WTC11 (cell line): Measurements from ENCODE around the gene WWOX. TPM values are rescaled to one million over a fixed set of nuclear protein-coding genes. Genes with fewer than 3 reads are reported as not detected.

Source experiments
- ATAC-seq: fragments of 200-7000 bp; cut with Tn5 transposase; 2 replicates; pipeline ENCODE4 v1.10.0; 2021; ENCODE audit warnings: mild to moderate bottlenecking, moderate library complexity
- CTCF ChIA-PET: fragments of 300-600 bp; sonication (Branson Sonifier 250); formaldehyde crosslinking; loops from one replicate; lab custom pipeline; 2021; ENCODE audit warnings: antibody characterized with exemption; lab: Charles Lee
- POLR2A ChIA-PET: fragments of 350-600 bp; sonication (Branson Sonifier 250); formaldehyde crosslinking; loops from one replicate; lab custom pipeline; 2021; ENCODE audit warnings: antibody characterized with exemption; lab: Charles Lee
- DNase-seq: peaks from one replicate; pipeline ENCODE4 v3.0.0; 2021; ENCODE audit warnings: low spot score
- H3K27ac Mint-ChIP-seq: 2 replicates; pipeline ENCODE4 v1.8.0; 2021; ENCODE audit warnings: mixed read lengths
- H3K27me3 Mint-ChIP-seq: 2 replicates; pipeline ENCODE4 v1.8.0; 2021; ENCODE audit warnings: low read depth, mild to moderate bottlenecking, moderate library complexity, mixed read lengths
- H3K36me3 Mint-ChIP-seq: 2 replicates; pipeline ENCODE4 v1.8.0; 2021; ENCODE audit warnings: mixed read lengths
- H3K4me1 Mint-ChIP-seq: 2 replicates; pipeline ENCODE4 v1.8.0; 2022; ENCODE audit warnings: mixed read lengths
- H3K4me3 Mint-ChIP-seq: 2 replicates; pipeline ENCODE4 v1.8.0; 2021; ENCODE audit warnings: mild to moderate bottlenecking, moderate library complexity, mixed read lengths
- H3K9me3 Mint-ChIP-seq: 2 replicates; pipeline ENCODE4 v1.8.0; 2021; ENCODE audit warnings: mixed read lengths
- ATF2 ChIP-seq: sonication (generic); formaldehyde crosslinking; IDR thresholded peaks from 2 replicates; pipeline ENCODE4 v1.8.1; 2022; ENCODE audit warnings: low read depth, missing genetic modification reagents, borderline replicate concordance
- CREM ChIP-seq: sonication (generic); formaldehyde crosslinking; IDR thresholded peaks from 2 replicates; pipeline ENCODE4 v1.8.1; 2022; ENCODE audit warnings: mild to moderate bottlenecking, missing genetic modification reagents, moderate library complexity
- ELF4 ChIP-seq: sonication (generic); formaldehyde crosslinking; IDR thresholded peaks from 2 replicates; pipeline ENCODE4 v1.8.1; 2022; ENCODE audit warnings: low read depth, mild to moderate bottlenecking, moderate library complexity, missing genetic modification reagents
- FOXP4 ChIP-seq: sonication (generic); formaldehyde crosslinking; IDR thresholded peaks from 2 replicates; pipeline ENCODE4 v1.8.0; 2022; ENCODE audit warnings: mild to moderate bottlenecking, missing genetic modification reagents
- IRF1 ChIP-seq: sonication (generic); formaldehyde crosslinking; IDR thresholded peaks from 2 replicates; pipeline ENCODE4 v1.8.0; 2023; ENCODE audit warnings: missing genetic modification reagents
- IRF2 ChIP-seq: sonication (generic); formaldehyde crosslinking; IDR thresholded peaks from 2 replicates; pipeline ENCODE4 v1.8.0; 2022; ENCODE audit warnings: low read depth, missing genetic modification reagents, borderline replicate concordance
- MXD4 ChIP-seq: fragments of 250-450 bp; sonication (Bioruptor Pico); IDR thresholded peaks from 2 replicates; pipeline ENCODE4 v1.8.0; 2021; ENCODE audit warnings: mild to moderate bottlenecking, moderate library complexity, borderline replicate concordance
- NFE2L1 ChIP-seq: sonication (generic); formaldehyde crosslinking; IDR thresholded peaks from 2 replicates; pipeline ENCODE4 v1.8.1; 2023; ENCODE audit warnings: missing genetic modification reagents
- NFYB ChIP-seq: sonication (generic); formaldehyde crosslinking; conservative IDR thresholded peaks from 2 replicates; pipeline ENCODE4 v1.8.0; 2022; ENCODE audit warnings: low read depth, missing genetic modification reagents
- NR3C1 ChIP-seq: sonication (generic); formaldehyde crosslinking; conservative IDR thresholded peaks from 2 replicates; pipeline ENCODE4 v1.8.1; 2023; ENCODE audit warnings: low read depth, mild to moderate bottlenecking, missing genetic modification reagents
- PRRX2 ChIP-seq: fragments of 250-450 bp; sonication (Bioruptor Pico); IDR thresholded peaks from 2 replicates; pipeline ENCODE4 v1.8.0; 2021; ENCODE audit warnings: mild to moderate bottlenecking
- RORB ChIP-seq: fragments of 250-450 bp; sonication (Bioruptor Pico); IDR thresholded peaks from 2 replicates; pipeline ENCODE4 v1.9.0; 2021; ENCODE audit warnings: mild to moderate bottlenecking
- SMAD3 ChIP-seq: sonication (generic); formaldehyde crosslinking; IDR thresholded peaks from 2 replicates; pipeline ENCODE4 v1.8.0; 2022; ENCODE audit warnings: missing genetic modification reagents, mild to moderate bottlenecking, borderline replicate concordance
- SP1 ChIP-seq: sonication (generic); formaldehyde crosslinking; conservative IDR thresholded peaks from 2 replicates; pipeline ENCODE4 v1.8.1; 2022; ENCODE audit warnings: missing genetic modification reagents
- TP53 ChIP-seq: sonication (generic); formaldehyde crosslinking; IDR thresholded peaks from 2 replicates; pipeline ENCODE4 v1.8.1; 2023; ENCODE audit warnings: mild to moderate bottlenecking, missing genetic modification reagents
- ZBTB43 ChIP-seq: sonication (generic); formaldehyde crosslinking; IDR thresholded peaks from 2 replicates; pipeline ENCODE4 v1.8.1; 2023; ENCODE audit warnings: mild to moderate bottlenecking, missing genetic modification reagents
- ZNF671 ChIP-seq: fragments of 250-450 bp; sonication (Bioruptor Pico); IDR thresholded peaks from 2 replicates; pipeline ENCODE4 v1.8.0; 2021; ENCODE audit warnings: mild to moderate bottlenecking
- total RNA-seq: library from RNA; stranded (reverse); gene quantifications from 3 replicates; pipeline ENCODE4 v1.2.3, GENCODE V29; 2021
- TF ChIP-seq, protein P1 (sequence below): sonication (generic); formaldehyde crosslinking; IDR thresholded peaks from 2 replicates; pipeline ENCODE4 v1.8.1; 2023; ENCODE audit warnings: mild to moderate bottlenecking, missing genetic modification reagents
- TF ChIP-seq, protein P2 (sequence below): sonication (generic); formaldehyde crosslinking; IDR thresholded peaks from 2 replicates; pipeline ENCODE4 v1.8.0; 2023; ENCODE audit warnings: missing genetic modification reagents, mild to moderate bottlenecking, borderline replicate concordance
- TF ChIP-seq, protein P3 (sequence below): fragments of 200-600 bp; IDR thresholded peaks from 2 replicates; pipeline ENCODE4 v1.8.0; 2022; ENCODE audit warnings: antibody characterized with exemption

Gene WWOX
- total RNA-seq, 1 experiment from 2014 or later: 15.7 TPM

GRCh38 chr16:78654929-78655328 lies 555.5 kb downstream of the WWOX start (continued):
- TF ChIP-seq ATF2 (CRISPR knock-in tag) (no peak), IRF2 (CRISPR knock-in tag) (no peak)

GRCh38 chr16:78655331-78656113 lies 556.1 kb downstream of the WWOX start:
- Mint-ChIP-seq H3K4me3 (no peak overlapping the region), H3K27ac (0 out of 2 replicates have a peak overlapping the region, but pooled peaks have one; percentile 20), H3K9me3 (no peaks in the 10 kb centered on the region), H3K27me3 (no peaks in the 10 kb centered on the region), H3K36me3 (no peaks in the 10 kb centered on the region), H3K4me1 (peaks cover 4% of the 10 kb centered on the region)
- ChIA-PET CTCF (interaction anchor here (0.6 kb wide), 1 partner anchor 12 kb away, joined by 4 read pairs; no protein-coding TSS in a partner anchor), POLR2A (no interaction called here)
- no peak for DNase-seq
- ATAC-seq: no peak
- TF ChIP-seq, protein P1, sequence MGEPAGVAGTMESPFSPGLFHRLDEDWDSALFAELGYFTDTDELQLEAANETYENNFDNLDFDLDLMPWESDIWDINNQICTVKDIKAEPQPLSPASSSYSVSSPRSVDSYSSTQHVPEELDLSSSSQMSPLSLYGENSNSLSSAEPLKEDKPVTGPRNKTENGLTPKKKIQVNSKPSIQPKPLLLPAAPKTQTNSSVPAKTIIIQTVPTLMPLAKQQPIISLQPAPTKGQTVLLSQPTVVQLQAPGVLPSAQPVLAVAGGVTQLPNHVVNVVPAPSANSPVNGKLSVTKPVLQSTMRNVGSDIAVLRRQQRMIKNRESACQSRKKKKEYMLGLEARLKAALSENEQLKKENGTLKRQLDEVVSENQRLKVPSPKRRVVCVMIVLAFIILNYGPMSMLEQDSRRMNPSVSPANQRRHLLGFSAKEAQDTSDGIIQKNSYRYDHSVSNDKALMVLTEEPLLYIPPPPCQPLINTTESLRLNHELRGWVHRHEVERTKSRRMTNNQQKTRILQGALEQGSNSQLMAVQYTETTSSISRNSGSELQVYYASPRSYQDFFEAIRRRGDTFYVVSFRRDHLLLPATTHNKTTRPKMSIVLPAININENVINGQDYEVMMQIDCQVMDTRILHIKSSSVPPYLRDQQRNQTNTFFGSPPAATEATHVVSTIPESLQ (CRISPR knock-in tag): no peak
- TF ChIP-seq CREM (CRISPR knock-in tag) (no peak), NFE2L1 (CRISPR knock-in tag) (no peak), RORB (no peak), NR3C1 (CRISPR knock-in tag) (no peak), SMAD3 (CRISPR knock-in tag) (no peak), MXD4 (CRISPR knock-in tag) (no peak), ZBTB43 (CRISPR knock-in tag) (no peak), PRRX2 (CRISPR knock-in tag) (no peak), ELF4 (CRISPR knock-in tag) (no peak), ATF2 (CRISPR knock-in tag) (no peak), IRF1 (no peak), TP53 (CRISPR knock-in tag) (no peak), SP1 (CRISPR knock-in tag) (no peak), FOXP4 (CRISPR knock-in tag) (no peak), NFYB (CRISPR knock-in tag) (no peak), ZNF671 (no peak)
- TF ChIP-seq, protein P2, sequence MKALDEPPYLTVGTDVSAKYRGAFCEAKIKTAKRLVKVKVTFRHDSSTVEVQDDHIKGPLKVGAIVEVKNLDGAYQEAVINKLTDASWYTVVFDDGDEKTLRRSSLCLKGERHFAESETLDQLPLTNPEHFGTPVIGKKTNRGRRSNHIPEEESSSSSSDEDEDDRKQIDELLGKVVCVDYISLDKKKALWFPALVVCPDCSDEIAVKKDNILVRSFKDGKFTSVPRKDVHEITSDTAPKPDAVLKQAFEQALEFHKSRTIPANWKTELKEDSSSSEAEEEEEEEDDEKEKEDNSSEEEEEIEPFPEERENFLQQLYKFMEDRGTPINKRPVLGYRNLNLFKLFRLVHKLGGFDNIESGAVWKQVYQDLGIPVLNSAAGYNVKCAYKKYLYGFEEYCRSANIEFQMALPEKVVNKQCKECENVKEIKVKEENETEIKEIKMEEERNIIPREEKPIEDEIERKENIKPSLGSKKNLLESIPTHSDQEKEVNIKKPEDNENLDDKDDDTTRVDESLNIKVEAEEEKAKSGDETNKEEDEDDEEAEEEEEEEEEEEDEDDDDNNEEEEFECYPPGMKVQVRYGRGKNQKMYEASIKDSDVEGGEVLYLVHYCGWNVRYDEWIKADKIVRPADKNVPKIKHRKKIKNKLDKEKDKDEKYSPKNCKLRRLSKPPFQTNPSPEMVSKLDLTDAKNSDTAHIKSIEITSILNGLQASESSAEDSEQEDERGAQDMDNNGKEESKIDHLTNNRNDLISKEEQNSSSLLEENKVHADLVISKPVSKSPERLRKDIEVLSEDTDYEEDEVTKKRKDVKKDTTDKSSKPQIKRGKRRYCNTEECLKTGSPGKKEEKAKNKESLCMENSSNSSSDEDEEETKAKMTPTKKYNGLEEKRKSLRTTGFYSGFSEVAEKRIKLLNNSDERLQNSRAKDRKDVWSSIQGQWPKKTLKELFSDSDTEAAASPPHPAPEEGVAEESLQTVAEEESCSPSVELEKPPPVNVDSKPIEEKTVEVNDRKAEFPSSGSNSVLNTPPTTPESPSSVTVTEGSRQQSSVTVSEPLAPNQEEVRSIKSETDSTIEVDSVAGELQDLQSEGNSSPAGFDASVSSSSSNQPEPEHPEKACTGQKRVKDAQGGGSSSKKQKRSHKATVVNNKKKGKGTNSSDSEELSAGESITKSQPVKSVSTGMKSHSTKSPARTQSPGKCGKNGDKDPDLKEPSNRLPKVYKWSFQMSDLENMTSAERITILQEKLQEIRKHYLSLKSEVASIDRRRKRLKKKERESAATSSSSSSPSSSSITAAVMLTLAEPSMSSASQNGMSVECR: no peak
- TF ChIP-seq, protein P3, sequence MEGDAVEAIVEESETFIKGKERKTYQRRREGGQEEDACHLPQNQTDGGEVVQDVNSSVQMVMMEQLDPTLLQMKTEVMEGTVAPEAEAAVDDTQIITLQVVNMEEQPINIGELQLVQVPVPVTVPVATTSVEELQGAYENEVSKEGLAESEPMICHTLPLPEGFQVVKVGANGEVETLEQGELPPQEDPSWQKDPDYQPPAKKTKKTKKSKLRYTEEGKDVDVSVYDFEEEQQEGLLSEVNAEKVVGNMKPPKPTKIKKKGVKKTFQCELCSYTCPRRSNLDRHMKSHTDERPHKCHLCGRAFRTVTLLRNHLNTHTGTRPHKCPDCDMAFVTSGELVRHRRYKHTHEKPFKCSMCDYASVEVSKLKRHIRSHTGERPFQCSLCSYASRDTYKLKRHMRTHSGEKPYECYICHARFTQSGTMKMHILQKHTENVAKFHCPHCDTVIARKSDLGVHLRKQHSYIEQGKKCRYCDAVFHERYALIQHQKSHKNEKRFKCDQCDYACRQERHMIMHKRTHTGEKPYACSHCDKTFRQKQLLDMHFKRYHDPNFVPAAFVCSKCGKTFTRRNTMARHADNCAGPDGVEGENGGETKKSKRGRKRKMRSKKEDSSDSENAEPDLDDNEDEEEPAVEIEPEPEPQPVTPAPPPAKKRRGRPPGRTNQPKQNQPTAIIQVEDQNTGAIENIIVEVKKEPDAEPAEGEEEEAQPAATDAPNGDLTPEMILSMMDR: no peak
